GM12873 (cell line): ENCODE results near the gene QKI.

ENCODE experiments used
- CTCF ChIP-seq: IDR thresholded peaks from 2 replicates; pipeline ENCODE4 v1.5.1; 2012; ENCODE audit warnings: low read depth, mild to moderate bottlenecking, moderate library complexity, low read length, control low read depth; ENCODE audit not compliant: insufficient read depth; ENCODE audit errors: missing control alignments

The QKI gene

GRCh38 chr6:163461696-163462095, 47.2 kb downstream of the QKI start:
- TF ChIP-seq CTCF: no peak

GRCh38 chr6:163463180-163463579, 48.7 kb downstream of the QKI start:
- TF ChIP-seq CTCF: no peak

DNA sequence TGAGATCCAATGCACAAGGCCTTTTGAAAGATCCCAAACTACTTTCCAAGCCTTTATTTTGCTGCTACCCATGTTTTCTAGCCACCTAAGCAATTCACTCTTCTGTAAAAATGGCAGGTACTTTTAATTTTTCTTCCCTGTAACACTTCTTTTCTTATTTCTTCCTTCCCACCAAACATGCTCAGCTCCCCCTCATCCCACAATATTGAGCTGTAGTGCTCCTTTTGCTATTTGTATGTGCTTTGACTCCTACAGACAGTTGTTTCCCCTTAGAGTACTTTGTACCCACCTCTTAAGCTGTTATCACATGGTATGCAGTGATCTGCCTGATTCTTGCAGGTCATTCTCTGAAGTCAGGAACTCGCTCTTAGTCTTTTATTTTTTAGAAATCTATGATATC, 49.3 kb downstream of the QKI start:
- no peak for TF ChIP-seq CTCF

GRCh38 chr6:163466839-163467390, 52.4 kb downstream of the QKI start:
- no peak for TF ChIP-seq CTCF

DNA sequence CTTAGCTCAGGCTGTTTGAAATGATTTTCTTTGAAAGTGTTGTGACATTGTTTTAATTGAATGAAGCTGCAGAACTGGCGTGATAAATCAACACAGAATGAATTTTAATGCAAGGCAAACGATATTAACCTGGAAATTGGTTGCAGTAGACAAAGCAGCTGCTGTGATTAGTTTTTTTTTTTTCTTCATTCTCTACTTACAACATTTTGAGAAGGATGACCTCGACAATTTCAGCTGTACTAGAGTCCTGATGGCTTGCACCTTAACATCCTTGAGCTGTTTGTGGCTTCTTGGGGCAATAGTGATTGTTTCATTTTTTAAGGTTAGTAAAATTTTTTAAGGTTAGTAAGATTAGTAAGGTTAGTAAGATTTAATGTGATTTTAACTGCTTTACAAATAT, 54.2 kb downstream of the QKI start:
- TF ChIP-seq CTCF: no peak

DNA sequence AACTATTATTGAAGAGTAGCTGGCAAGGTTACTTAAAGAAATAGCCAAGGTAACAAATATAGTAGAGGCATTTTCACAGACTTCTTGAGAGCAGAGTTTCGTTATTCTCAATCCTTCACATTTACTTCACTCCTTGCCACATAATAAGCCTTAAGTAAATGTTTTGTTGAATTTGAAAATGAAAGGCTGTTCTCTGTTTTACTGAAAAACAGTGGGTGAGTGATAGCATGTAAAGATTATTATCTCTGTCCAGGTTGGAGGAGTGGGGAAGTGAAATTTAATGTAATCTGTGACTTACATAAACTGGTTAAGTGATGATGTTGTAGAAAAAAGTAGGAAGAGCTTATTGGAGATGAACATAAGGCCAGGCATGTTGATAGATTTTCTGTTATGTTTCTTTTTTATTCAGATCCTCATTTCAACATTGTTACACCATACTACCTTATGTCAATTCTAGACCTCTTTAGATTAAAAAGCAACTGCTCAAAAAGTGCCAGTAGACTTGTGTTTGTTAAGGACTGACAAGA, 55.0 kb downstream of the QKI start:
- TF ChIP-seq CTCF: no peak

- TF ChIP-seq CTCF: no peak
Observed at GRCh38 chr6:163470611-163471010, 56.1 kb downstream of the QKI start.
